Stomach (tissue), 9 donors: ENCODE data around the gene NT5DC3. TPM values are rescaled to one million over a fixed set of nuclear protein-coding genes. Genes with fewer than 3 reads are reported as not detected.

Experiments used
- DNase-seq, 2 donors: peaks; one replicate each; pipeline versions ENCODE4 v3.0.0 to v3.0.0-alpha.2; 2013 to 2019
- H3K27ac ChIP-seq, 5 donors: fragments of 200-600 bp in 4 of 5; sonication (generic) in 4 of 5; one replicate each; pipeline ENCODE4 v1.5.1; 2013 to 2019; ENCODE audit warnings: mild to moderate bottlenecking in 1 of 5, moderate library complexity in 1 of 5
- H3K27me3 ChIP-seq, 3 donors: fragments of 200-600 bp; sonication (generic); one replicate each; pipeline ENCODE4 v1.5.1; 2017 to 2019; ENCODE audit warnings: mixed run types in 1 of 3
- H3K36me3 ChIP-seq, 4 donors: fragments of 200-600 bp; sonication (generic); 1 replicate in 3 of 4; 2 replicates in 1 of 4; pipeline ENCODE4 v1.5.1; 2016 to 2019
- H3K4me1 ChIP-seq, 4 donors: fragments of 200-600 bp; sonication (generic); one replicate each; pipeline ENCODE4 v1.5.1; 2016 to 2019
- H3K4me3 ChIP-seq, 4 donors: fragments of 200-600 bp; sonication (generic) in 3 of 4; one replicate each; pipeline ENCODE4 v1.5.1; 2016 to 2019; ENCODE audit warnings: mild to moderate bottlenecking in 1 of 4
- H3K9me3 ChIP-seq, 4 donors: fragments of 200-600 bp; sonication (generic); one replicate each; pipeline ENCODE4 v1.5.1; 2016 to 2019
- CTCF ChIP-seq, 7 experiments: fragments of 450-650 bp in 4 of 7; fragments of 200-600 bp in 3 of 7; sonication (generic) in 3 of 7; IDR thresholded peaks; one replicate each; pipeline ENCODE4 v1.5.1; 2016 to 2019; ENCODE audit warnings: antibody characterized with exemption in 7 of 7, control low read depth in 2 of 7, mild to moderate bottlenecking in 1 of 7
- EP300 ChIP-seq: sonication (generic); formaldehyde crosslinking; IDR thresholded peaks from one replicate; pipeline ENCODE4 v1.6.1; 2017; ENCODE audit warnings: antibody characterized with exemption
- POLR2A ChIP-seq, 4 donors: fragments of 450-650 bp; IDR thresholded peaks; one replicate each; pipeline ENCODE4 v1.6.1; 2016; ENCODE audit warnings: antibody characterized with exemption in 4 of 4, control low read depth in 2 of 4, mild to moderate bottlenecking in 1 of 4, moderate library complexity in 1 of 4
- POLR2AphosphoS5 ChIP-seq, 3 donors: sonication (generic); formaldehyde crosslinking; IDR thresholded peaks; one replicate each; pipeline ENCODE4 v1.6.1; 2016; ENCODE audit warnings: antibody characterized with exemption in 3 of 3
- WGBS, 5 donors: extraction: QIAGEN DNeasy Blood & Tissue Kit in 3 of 5; methylation state at CpG; one replicate each; pipeline versions ENCODE4 v1.1.5 to v1.1.7; 2013 to 2018; 5-methylcytosine and 5-hydroxymethylcytosine counted together
- intact Hi-C: fragments of 100-400 bp; cut with DNase I; formaldehyde crosslinking; loops from one replicate; pipeline ENCODE4 v1.15.1; 2023; ENCODE audit warnings: low total_unique reads
- polyA plus RNA-seq, 3 donors: library from polyadenylated mRNA; stranded (reverse); fragments of 200-250 nt; gene quantifications; one replicate each; pipeline ENCODE4 v1.2.3, GENCODE V29; 2013
- total RNA-seq, 5 donors: library from RNA; depleted of rRNA; stranded (reverse); fragments of >200 nt; gene quantifications; one replicate each; pipeline versions ENCODE4 v1.1.0 to v1.2.3, GENCODE V29; 2014 to 2016
- donor health status: healthy with polysubstance abuse.
- donor health status: Bipolar disorder and iron deficiency.
- donor health status: healthy.

The NT5DC3 gene
- total and polyA plus RNA-seq, 8 donors: 0.76 to 42.9 (median 8.7) TPM

GRCh38 chr12:103757248-103757647, 83.8 kb downstream of the NT5DC3 start:
- Histone ChIP-seq H3K36me3 (peaks cover 0 to 13% (median 0%) of the 10 kb centered on the region in 4 donors), H3K4me3 (no peak overlapping the region), H3K27ac (no peak overlapping the region), H3K9me3 (no peaks in the 10 kb centered on the region), H3K27me3 (no peaks in the 10 kb centered on the region), H3K4me1 (no peaks in the 10 kb centered on the region)
- intact Hi-C loops: no loop called here
- no peak for DNase-seq
- TF ChIP-seq CTCF (IDR thresholded peaks at IDR 0.05): no peak
- TF ChIP-seq EP300: no peak
- no peak for TF ChIP-seq POLR2AphosphoS5 (IDR thresholded peaks at IDR 0.05)
- TF ChIP-seq POLR2A (IDR thresholded peaks at IDR 0.05): no peak
- WGBS, 5 donors: 81 to 97% (median 86%) methylated on average over 1 of the region's 1 CpG

GRCh38 chr12:103756443-103756842, 84.6 kb downstream of the NT5DC3 start:
- no peaks in the 10 kb centered on the region for H3K27me3 ChIP-seq
- no peaks in the 10 kb centered on the region for H3K4me1 ChIP-seq
- no peaks in the 10 kb centered on the region for H3K9me3 ChIP-seq
- intact Hi-C loops: no loop called here
- DNase-seq: no peak
- no peak for TF ChIP-seq POLR2AphosphoS5 (IDR thresholded peaks at IDR 0.05)
- TF ChIP-seq EP300: no peak
- TF ChIP-seq POLR2A (IDR thresholded peaks at IDR 0.05): no peak
- no peak for TF ChIP-seq CTCF (IDR thresholded peaks at IDR 0.05)
- H3K27ac ChIP-seq: no peak overlapping the region
- WGBS, 5 donors: 91 to 93% (median 92%) methylated on average over 5 of the region's 5 CpGs
- peaks cover 0 to 13% (median 0%) of the 10 kb centered on the region in 4 donors for H3K36me3 ChIP-seq
- H3K4me3 ChIP-seq: no peak overlapping the region

- TF ChIP-seq CTCF (IDR thresholded peaks at IDR 0.05) (no peak), EP300 (no peak), POLR2AphosphoS5 (IDR thresholded peaks at IDR 0.05) (no peak)
- intact Hi-C loops: no loop called here
- Histone ChIP-seq H3K9me3 (no peaks in the 10 kb centered on the region), H3K27ac (no peak overlapping the region), H3K4me1 (no peaks in the 10 kb centered on the region), H3K4me3 (no peak overlapping the region), H3K27me3 (no peaks in the 10 kb centered on the region), H3K36me3 (peaks cover 0 to 4% (median 0%) of the 10 kb centered on the region in 4 donors)
- DNase-seq: no peak
- 63 to 89% (median 67%) methylated on average over 1 to 3 of the region's 3 CpGs for WGBS, 5 donors
These were observed 85.6 kb downstream of the NT5DC3 start for GRCh38 chr12:103755425-103755824.

- TF ChIP-seq EP300 (no peak), POLR2AphosphoS5 (IDR thresholded peaks at IDR 0.05) (no peak), CTCF (IDR thresholded peaks at IDR 0.05) (no peak), POLR2A (IDR thresholded peaks at IDR 0.05) (no peak)
- no peaks in the 10 kb centered on the region for H3K27me3 ChIP-seq
- no peaks in the 10 kb centered on the region for H3K4me1 ChIP-seq
- H3K4me3 ChIP-seq: no peak overlapping the region
- DNase-seq: no peak
- intact Hi-C loops: no loop called here
- H3K36me3 ChIP-seq: no peaks in the 10 kb centered on the region
- H3K27ac ChIP-seq: no peak overlapping the region
- 49 to 65% (median 58%) methylated on average over 2 of the region's 2 CpGs for WGBS, 5 donors
- no peaks in the 10 kb centered on the region for H3K9me3 ChIP-seq
These were observed 89.4 kb downstream of the NT5DC3 start for GRCh38 chr12:103751600-103751999.
